Cerebellar cortex (tissue), 1 donor: Measurements from ENCODE around the gene INTS11.

Experiments used
- DNase-seq: peaks from one replicate; pipeline ENCODE4 v3.0.0-alpha.2; 2015; ENCODE audit warnings: low spot score

The INTS11 gene

GRCh38 chr1:1357871-1358432 lies 33.5 kb upstream of the INTS11 start:
- no peak for DNase-seq

DNA sequence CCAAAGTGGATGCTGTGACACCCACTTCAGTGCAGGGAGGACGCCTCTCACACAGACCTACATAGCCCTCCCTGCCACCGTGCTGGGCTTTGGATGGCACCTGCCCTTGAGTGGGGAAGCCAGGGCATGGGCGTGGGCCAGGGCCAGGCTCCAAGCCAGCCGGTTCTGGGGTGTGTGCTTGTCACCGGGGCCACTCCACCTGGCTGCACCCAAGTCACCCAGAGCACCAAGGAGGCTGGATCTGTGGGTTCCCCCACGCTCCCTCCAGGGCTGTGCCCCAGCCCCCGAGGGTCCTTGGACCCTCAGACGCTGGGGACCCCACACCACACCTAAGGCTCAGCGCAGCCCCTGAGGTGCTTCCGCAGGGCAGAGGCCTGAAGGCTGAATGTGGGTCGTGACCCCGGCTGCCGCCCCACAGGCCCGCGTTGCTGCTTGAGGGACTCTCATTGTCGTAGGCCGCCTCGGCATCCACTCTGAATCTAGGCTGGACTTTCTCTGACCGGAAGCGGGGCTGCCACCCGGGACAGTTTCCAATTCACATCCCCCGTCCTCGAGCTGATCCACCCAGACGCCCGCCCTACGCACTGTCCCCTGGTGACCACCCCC lies 32.4 kb upstream of the INTS11 start:
- no peak for DNase-seq

GRCh38 chr1:1356166-1356795 lies 31.8 kb upstream of the INTS11 start:
- DNase-seq = no peak

GRCh38 chr1:1355416-1355815 lies 31.0 kb upstream of the INTS11 start:
- DNase-seq = no peak

DNA sequence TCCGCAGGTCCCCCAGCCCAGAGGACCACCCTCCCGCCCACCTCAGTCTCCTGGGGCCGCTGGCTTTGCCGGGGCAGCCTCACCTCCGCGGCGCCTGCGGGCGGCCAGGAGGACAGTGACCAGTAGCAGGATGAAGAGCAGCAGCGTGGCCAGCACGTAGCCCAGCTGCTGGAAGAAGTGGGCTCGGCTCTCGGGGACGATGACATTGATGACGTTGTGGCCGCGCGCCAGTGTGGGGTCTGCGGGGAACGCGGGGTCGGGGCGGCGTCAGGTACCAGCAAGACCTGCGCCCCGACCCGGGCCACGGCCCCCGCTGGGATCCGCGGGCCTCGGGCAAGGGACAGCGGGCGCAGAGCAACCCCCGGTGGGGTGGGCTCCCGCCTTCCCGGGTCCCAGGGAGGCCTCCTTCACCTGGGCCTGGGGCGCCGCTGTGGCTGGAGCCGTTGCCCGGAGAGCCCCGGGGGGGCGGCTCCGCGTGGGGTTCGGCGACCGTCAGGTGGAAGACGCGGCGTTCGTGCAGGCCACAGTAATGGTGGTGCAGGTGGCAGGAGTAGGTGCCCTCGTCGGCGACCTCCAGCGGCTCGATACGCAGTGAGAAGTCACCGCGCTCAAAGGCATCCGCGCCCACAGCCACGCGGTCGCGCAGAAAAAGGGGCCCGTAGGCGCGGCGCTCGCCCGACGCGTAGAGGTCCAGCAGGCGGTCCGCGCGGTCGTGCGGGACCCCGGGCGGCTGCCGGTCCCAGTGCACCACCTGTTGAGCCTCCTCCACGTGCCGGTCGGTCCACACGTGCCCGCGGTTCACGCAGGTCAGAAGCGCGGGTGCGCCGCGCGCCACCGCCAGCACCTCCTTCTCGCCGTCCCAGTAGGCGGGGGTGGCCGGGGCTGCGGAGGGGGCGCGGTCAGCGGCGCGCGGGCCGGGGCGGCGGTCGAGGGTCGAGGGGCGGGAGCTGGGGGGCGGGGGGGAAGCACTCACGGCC lies 30.1 kb upstream of the INTS11 start:
- no peak for DNase-seq

GRCh38 chr1:1353389-1354151 lies 29.1 kb upstream of the INTS11 start:
- no peak for DNase-seq

- DNase-seq = no peak
These were observed 28.4 kb upstream of the INTS11 start for GRCh38 chr1:1352786-1353388.

DNA sequence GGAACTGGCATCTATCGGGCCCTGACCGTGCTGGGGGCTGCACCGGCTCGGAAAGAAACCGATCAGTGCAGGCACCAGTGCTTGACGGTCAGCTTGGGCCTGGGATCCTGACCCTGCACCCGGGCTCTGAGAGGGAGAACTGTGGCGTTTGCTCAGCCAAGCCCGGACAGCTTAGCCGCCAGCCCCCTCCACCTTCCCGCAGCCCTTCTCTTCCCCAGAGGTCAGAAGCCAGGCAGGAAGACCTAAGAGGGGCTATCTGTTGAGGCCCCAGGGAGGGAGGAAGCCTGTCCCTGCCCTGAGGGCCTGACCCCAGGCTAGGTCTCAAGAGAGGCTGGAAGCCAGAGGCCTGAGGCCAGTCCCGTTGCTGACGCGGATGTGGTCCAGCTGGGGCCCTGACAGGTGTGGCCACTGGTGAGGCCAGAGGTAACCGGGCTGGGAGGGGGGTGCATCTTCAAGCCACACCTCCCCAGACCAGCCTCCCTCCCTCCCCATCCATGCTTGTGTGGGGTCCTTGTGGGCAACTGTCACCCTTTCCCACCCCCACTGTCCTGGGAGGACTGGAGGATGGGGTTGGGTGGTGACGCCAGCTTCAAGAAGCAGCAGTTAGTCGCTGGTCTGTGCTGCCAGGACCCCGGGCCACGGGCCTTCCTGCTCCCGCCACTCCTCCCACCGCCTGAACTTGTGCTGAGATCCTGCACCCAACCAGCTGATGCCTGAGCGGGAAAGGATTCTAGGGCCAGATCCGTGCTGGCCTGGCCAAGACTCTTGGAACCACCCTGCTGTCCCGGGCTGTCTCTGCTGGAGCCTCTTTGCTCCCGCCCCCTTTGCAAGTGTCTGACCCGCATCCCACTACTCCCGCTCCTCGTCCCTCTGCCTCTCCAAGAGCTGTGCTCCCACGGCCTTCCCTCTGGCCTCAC lies 27.3 kb upstream of the INTS11 start:
- no peak for DNase-seq

DNA sequence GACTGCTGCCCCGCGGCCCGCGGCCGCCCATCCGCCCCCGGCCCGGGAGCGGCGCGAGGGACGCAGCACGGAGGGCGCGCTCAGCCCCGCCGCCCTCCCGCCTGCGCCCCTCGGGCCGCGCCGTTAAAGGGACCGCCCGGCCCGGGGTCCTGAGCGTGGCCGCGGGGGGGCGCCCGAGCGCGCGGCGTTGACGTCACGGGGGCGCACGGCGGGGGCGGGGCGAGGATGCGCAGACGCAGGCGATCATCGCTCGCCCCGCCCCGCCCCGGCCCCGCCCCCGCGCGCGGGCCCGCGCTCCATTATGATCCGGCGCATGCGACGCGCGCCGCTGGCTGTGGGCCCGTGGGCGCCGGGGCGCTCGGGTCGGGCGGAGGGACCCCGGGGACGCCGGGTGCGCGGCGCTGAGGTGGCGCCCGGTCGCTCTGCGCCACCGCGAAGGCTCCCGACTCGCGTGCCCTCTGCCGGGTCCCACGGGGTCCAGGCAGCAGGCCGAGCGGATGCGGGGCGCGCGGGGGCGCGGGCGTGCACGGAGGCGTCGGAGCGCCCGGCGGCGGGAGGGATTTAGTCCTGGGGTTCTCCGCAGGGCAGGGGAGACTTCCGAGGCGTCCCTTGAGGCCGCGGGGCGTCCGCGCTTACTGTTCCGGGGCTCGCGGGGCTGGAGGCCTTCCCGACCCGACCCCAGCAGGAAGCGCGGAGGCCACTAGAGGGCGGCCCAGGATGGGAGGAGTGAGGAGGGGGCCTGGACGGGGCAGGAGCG lies 25.0 kb upstream of the INTS11 start, which contains the start of gene DVL1:
TSS of gene DVL1 (minus strand) at position 163 of the 757 bp plus-strand sequence. CDS start 353 bp downstream, outside the sequence.
- DNase-seq = peak; percentile 42

DNA sequence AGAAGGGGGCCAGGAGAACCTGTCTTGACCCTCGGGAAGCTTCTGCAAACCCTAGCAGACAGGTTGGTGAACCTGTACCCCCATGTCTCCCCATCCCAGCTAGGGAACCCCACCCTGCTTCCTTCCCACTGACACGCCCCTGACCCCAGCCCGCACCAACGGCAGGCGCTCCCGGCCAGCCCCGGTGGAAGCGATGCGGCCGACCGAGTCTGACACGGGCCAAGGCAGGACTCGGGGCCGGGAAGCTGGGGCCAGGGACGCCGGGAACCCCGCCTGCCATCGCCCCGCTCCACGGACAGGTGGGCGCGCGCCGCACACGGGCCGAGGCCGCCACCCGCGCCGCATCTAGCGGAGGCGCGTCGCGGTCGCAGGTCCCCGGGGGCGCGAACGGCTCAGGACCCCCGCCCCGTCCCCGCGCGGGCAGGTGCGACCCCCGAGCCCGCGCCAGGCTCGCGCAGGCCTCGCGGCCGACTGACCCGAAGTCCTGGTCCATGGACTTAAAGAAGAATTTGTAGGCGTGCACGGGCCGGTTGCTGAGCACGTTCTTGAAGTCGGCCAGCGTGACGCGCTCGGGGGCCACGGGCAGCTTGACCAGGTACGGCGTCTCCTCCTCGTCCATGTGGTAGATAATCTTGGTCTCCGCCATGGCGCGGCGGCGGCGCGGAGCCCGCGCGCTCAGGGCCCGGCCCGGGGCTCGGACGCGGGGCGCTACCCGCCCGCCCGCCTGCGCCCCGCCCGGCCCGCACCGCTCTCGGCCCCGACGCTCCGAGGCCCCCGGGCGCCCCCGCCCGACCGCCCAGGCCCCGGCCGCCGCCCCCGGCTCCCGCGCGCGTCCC lies 24.2 kb upstream of the INTS11 start:
- no peak for DNase-seq

DNA sequence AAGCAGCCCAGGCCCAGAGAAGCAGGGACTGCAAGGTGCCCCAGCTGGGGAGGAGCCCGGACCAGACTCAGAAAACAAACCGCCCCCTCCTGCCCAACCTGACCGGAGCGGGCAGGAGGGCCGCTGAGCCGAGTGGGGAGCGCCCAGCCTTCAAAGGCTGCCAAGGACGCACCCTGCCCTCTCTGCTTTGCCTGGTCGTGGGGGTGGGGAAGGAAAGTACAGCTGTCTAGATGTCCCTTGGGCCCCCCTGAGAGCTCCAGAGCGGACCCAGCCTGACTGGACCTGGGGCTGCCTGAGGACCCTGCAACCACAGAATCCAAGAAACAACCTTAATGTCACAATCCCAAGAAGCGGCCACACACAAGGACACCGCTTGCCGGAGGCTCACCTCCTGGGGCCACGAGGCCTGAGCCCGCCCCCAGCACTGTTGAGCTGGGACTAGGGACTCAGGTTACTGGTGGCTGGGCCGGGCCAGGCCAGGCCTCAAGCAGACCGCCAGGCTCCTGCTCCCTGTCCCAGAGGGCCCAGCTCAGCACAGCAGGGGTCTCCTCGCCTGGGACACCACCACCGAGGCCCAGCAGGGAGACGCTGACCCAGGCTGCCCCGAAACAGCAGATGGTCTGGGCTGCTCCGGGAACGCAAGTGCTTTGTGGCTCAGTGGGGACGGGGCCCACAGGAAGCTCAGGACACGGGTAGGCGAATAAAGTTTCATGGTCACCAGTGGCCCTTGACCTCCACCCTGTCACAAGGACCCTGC lies 23.4 kb upstream of the INTS11 start:
- DNase-seq = peak; percentile 29

GRCh38 chr1:1347026-1347595 lies 22.7 kb upstream of the INTS11 start:
- DNase-seq = no peak

GRCh38 chr1:1346501-1346890 lies 22.0 kb upstream of the INTS11 start:
- no peak for DNase-seq

- no peak for DNase-seq
These were observed 21.5 kb upstream of the INTS11 start for GRCh38 chr1:1345860-1346500.

DNA sequence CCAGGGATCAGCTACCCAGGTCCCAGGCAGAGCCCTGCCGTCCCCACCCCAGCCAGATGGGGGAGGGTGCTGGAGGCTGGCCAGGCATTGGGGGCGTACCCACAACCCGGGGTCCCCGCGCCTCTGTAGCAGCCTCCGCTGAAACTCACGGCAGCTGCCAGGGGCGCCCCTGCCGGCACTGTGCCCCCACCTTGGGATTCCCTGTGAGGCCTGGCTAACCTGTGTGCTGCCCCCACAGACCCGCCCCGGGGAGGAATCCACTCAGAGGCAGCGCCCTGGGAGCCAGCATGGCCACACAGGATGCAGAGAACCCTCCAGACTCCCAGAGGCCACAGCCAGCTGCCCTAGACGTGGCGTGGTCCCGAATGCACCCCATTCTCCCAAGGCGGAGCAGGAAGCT lies 20.9 kb upstream of the INTS11 start:
- no peak for DNase-seq

DNA sequence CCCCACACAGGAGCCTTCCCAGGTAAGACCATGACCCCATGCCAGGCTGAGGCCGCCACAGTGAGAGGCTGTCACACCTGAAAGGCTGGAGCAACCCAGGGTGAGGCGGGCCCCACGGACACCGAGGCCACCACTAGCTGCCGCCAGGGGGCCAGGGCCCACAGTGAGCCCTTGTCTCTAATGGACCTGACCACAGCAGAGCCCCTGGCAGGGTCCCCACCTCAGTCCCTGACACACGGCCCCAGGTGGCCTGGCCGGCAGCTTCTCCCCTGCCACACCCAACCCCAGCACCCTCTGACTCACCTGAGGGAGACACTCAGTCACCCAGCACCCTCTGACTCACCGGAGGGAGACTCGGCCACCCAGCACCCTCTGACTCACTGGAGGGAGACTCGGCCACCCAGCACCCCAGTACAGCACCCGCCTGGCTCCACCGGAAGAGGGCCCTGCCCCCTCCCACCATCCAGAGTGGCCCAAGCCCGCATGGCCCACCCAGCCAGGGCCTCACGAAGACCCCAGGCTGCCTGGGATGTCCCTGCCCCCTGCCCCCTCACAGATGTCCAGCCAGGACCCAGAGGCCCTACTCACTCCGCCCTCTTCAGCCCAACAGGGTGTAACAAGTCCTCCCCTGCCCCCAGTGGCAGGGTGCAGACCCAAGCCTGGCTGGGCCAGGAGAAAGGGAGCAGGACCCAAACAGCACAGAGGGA lies 20.3 kb upstream of the INTS11 start:
- DNase-seq = no peak
